ENCODE data around the gene PDE11A.
"Not testable (repeated sequence)": the region's sequence is repeated elsewhere in the genome, so short reads cannot be mapped to it uniquely, and the experiment has no call there.

PDE11A gene

GRCh38 chr2:178072383-178073301 is at the start of gene PDE11A:
Gene PDE11A, minus strand, starts transcription at chr2:178072777. Its CDS starts 340 bp downstream, at chr2:178072437.
- DNase-seq (ENCODE audit: low spot score) = peak; percentile 20

GRCh38 chr2:178119179-178119922 is 46.8 kb upstream of the PDE11A start:
- DNase-seq (ENCODE audit: low spot score) = no peak

GRCh38 chr2:178117725-178118124 is 45.1 kb upstream of the PDE11A start:
- no peak for DNase-seq (ENCODE audit: low spot score)

GRCh38 chr2:178115271-178115670 is 42.7 kb upstream of the PDE11A start:
- no peak for DNase-seq (ENCODE audit: low spot score)

- DNase-seq (ENCODE audit: low spot score) = no peak
These were observed 41.9 kb upstream of the PDE11A start for GRCh38 chr2:178114462-178114861.

- peak; percentile 85 for DNase-seq (ENCODE audit: low spot score)
These were observed 39.9 kb upstream of the PDE11A start, which contains the start of gene RBM45 for GRCh38 chr2:178112202-178113152. Gene RBM45, plus strand, starts transcription at chr2:178112437. Its CDS starts 110 bp downstream, at chr2:178112547.

GRCh38 chr2:178111743-178112142 is 39.2 kb upstream of the PDE11A start:
- DNase-seq (ENCODE audit: low spot score) = no peak

- DNase-seq (ENCODE audit: low spot score) = no peak
These were observed 38.1 kb upstream of the PDE11A start for GRCh38 chr2:178110681-178111080.

GRCh38 chr2:178109813-178110212 is 37.2 kb upstream of the PDE11A start:
- DNase-seq (ENCODE audit: low spot score) = peak; percentile 75

- no peak for DNase-seq (ENCODE audit: low spot score)
These were observed 35.6 kb upstream of the PDE11A start for GRCh38 chr2:178108176-178108575.

GRCh38 chr2:178106053-178106452 is 33.5 kb upstream of the PDE11A start:
- DNase-seq (ENCODE audit: low spot score) = no peak

- DNase-seq (ENCODE audit: low spot score) = no peak
These were observed 33.0 kb upstream of the PDE11A start for GRCh38 chr2:178105566-178105965.

- DNase-seq (ENCODE audit: low spot score) = peak; percentile 66
These were observed 28.9 kb upstream of the PDE11A start for GRCh38 chr2:178101321-178102079.

- no peak for DNase-seq (ENCODE audit: low spot score)
These were observed 20.9 kb upstream of the PDE11A start for GRCh38 chr2:178093471-178093870.

GRCh38 chr2:178088774-178089270 is 16.2 kb upstream of the PDE11A start:
- no peak for DNase-seq (ENCODE audit: low spot score)

- no peak for DNase-seq (ENCODE audit: low spot score)
These were observed 11.7 kb upstream of the PDE11A start for GRCh38 chr2:178084273-178084672.

- DNase-seq (ENCODE audit: low spot score) = no peak
These were observed 9.9 kb upstream of the PDE11A start for GRCh38 chr2:178082408-178083045.

GRCh38 chr2:178079279-178079678 is 6.7 kb upstream of the PDE11A start:
- not testable (repeated sequence) for DNase-seq (ENCODE audit: low spot score)

- no peak for DNase-seq (ENCODE audit: low spot score)
These were observed 3.6 kb upstream of the PDE11A start for GRCh38 chr2:178076130-178076529.

GRCh38 chr2:178075006-178075326 is 2.4 kb upstream of the PDE11A start:
- DNase-seq (ENCODE audit: low spot score) = no peak

Measured in COLO829 (cell line).